GM20000 (cell line): ENCODE results near the gene ZNF814.
"Not testable (repeated sequence)": the region's sequence is repeated elsewhere in the genome, so short reads cannot be mapped to it uniquely, and the experiment has no call there.

ENCODE experiments used
- DNase-seq: peaks from one replicate; pipeline ENCODE4 v3.0.0; 2012; ENCODE audit warnings: low spot score
- TF ChIP-seq, protein P1 (sequence below): IDR thresholded peaks from 2 replicates; pipeline ENCODE4 v1.5.1; 2012; ENCODE audit warnings: mild to moderate bottlenecking, control low read depth; ENCODE audit errors: extremely low read depth, missing control alignments

Gene ZNF814

DNA sequence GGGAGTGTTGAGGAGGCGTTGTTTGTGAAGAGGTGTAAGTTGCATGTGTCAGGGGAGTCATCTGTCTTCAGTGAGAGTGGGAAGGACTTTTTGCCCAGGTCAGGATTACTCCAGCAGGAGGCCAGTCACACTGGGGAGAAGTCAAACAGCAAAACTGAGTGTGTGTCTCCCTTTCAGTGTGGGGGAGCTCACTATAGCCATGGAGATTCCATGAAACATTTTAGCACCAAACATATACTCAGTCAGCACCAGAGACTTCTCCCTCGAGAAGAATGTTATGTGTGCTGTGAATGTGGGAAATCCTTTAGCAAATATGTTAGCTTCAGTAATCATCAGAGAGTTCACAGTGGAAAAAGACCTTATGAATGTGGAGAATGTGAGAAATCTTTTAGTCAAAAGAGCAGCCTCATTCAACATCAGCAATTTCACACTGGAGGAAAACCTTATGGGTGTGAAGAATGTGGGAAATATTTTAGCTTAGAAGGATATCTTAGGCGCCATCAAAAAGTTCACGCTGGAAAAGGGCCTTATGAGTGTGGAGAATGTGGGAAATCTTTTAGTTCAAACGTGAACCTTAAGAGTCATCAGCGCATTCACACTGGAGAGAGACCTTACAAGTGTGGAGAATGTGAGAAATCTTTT, 47.6 kb downstream of the ZNF814 start:
- no peak for DNase-seq
- TF ChIP-seq, protein P1, sequence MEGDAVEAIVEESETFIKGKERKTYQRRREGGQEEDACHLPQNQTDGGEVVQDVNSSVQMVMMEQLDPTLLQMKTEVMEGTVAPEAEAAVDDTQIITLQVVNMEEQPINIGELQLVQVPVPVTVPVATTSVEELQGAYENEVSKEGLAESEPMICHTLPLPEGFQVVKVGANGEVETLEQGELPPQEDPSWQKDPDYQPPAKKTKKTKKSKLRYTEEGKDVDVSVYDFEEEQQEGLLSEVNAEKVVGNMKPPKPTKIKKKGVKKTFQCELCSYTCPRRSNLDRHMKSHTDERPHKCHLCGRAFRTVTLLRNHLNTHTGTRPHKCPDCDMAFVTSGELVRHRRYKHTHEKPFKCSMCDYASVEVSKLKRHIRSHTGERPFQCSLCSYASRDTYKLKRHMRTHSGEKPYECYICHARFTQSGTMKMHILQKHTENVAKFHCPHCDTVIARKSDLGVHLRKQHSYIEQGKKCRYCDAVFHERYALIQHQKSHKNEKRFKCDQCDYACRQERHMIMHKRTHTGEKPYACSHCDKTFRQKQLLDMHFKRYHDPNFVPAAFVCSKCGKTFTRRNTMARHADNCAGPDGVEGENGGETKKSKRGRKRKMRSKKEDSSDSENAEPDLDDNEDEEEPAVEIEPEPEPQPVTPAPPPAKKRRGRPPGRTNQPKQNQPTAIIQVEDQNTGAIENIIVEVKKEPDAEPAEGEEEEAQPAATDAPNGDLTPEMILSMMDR: no peak

DNA sequence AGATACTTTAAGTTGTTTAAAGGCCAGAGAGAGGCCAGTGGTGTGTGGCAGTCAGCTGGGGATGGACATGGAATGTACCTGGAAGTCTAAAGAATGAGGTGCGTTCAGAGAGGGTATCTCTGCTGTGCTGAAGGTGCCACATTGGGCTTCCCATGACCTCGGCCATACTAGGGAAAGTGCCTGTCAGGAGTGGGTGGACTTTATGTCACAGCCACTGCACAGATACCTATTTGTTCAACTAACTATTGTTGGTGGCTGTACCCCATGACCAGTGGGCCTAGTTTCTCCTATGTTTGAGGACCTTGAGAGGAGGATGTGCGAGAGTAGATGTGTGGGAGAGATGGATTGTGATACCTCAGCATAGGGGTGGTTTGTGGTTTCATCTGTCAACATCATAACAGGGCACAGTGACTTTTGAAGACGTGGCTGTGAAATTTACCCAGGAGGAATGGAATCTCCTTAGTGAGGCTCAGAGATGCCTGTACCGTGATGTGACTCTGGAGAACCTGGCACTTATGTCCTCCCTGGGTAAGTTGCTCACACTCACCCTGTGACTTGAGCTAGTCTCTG, 50.1 kb downstream of the ZNF814 start:
- not testable (repeated sequence) for DNase-seq

DNA sequence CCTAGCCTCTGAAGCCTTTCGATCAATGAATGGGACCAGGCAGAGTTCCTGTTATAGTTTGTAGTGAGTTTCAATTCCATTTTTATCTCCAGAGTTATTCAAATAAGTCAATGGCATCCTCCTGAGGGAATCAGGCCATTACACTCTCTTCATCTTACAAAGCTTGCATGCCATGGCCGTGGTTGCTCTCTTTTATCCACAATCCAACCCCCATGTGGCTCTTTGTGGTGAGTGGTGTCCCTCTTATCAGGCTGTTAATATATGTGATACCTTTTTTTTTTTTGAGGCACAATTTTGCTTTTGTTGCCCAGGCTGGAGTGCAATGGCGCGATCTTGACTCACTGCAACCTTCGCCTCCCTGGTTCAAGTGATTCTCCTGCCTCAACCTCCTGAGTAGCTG, 51.8 kb downstream of the ZNF814 start:
- not testable (repeated sequence) for DNase-seq

DNA sequence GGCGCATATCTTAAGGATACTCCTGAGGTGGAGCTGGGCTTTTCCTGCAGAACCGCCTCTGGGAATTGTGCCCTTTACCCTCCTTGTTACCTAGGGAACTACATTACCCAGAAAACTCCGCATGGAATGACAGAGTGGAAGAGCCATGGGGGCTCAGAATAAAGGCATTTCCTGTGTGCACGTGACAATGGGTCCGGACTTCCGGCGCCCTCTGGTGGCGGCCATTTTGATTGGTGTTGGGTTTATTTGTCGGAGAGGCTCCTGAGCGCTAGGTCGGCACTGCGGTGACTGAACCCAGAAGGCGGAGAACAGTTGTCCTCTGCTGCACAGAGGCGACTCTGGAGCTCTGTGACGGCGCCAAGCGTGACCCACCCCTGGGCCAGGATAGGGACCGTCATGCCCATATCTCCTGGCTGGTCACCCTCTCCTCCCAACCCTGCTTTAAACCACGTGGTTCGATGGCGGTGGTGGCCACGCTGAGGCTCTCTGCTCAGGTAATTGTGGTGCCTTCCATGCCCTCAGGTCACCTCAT, 58.7 kb downstream of the ZNF814 start, which contains the start of gene ZNF587B:
Gene ZNF587B, plus strand, starts transcription at position 229 of the 532 bp plus-strand sequence. Its CDS starts 230 bp downstream, at position 459.
- no peak for DNase-seq
- TF ChIP-seq, protein P1: no peak

DNA sequence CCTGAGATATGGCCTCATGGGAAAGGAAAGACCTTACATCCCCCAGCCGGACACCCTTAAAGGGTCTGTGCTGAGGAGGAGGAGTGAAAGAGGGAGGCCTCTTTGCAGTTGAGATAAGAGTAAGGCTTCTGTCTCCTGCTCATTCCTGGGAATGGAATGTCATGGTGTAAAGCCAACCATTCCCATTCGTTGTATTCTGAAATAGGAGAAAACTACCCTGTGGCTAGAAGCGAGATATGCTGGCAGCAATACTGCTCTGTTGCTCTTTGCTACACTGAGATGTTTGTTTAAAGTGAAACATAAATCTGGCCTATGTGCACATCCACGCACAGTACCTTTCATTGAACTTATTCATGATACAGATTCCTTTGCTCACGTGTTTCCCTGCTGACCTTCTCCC, 59.5 kb downstream of the ZNF814 start:
- TF ChIP-seq, protein P1: no peak
- DNase-seq: no peak

- no peak for DNase-seq
- TF ChIP-seq, protein P1: no peak
Measured at GRCh38 chr19:57825511-57825910, 63.3 kb downstream of the ZNF814 start.

GRCh38 chr19:57823608-57824007, 65.2 kb downstream of the ZNF814 start:
- not testable (repeated sequence) for DNase-seq

- not testable (repeated sequence) for DNase-seq
Measured at GRCh38 chr19:57823155-57823554, 65.7 kb downstream of the ZNF814 start.

- DNase-seq: not testable (repeated sequence)
Measured at GRCh38 chr19:57821501-57821900, 67.3 kb downstream of the ZNF814 start.

DNA sequence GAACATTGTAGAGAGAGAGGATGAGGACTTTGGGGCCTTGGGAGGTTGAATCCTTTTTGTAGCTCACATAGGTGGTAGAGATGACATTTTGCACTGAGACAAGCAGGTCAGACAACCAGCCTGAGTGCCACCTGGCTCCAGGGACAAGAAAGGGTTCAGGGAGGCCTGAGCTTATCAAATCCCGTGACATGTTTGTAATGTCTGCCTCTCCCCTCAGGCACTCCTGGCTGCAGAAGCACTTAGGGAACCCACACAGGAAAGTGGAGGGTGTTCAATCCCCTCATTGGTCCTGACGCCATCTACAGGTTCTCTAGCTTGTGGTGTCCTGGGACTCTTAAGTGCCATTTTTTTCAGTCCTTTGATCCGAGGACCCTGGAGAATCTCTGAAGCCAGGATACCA, 67.7 kb downstream of the ZNF814 start:
- DNase-seq: not testable (repeated sequence)

DNA sequence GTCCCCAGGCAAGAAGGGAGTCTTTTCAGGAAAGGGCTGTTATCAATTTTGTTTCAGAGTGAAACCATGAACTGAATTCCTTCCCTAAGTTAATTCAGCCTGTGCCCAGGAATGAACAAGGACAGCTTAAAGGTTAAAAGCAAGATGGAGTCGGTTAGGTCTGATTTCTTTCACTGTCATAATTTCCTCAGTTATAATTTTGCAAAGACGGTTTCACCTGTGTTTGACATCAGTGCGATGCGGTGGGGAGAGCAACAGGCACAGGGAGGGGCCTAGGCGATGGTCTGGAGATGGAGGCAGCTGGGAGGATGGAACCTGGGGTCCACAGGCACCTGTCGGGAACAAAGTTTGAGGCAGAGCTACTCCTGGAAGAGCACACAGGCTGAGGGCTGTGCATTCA, 68.2 kb downstream of the ZNF814 start:
- no peak for DNase-seq
- TF ChIP-seq, protein P1: no peak
